Peyer's patch (tissue), 4 donors: ENCODE data around the gene CTBP1.

Source experiments
- CTCF ChIP-seq, 6 experiments: fragments of 450-650 bp in 4 of 6; fragments of 200-600 bp in 2 of 6; sonication (generic) in 1 of 6; IDR thresholded peaks; one replicate each; pipeline ENCODE4 v1.5.1; 2017 to 2019; ENCODE audit warnings: antibody characterized with exemption in 6 of 6, mild to moderate bottlenecking in 3 of 6, moderate library complexity in 1 of 6
- POLR2A ChIP-seq, 2 donors: fragments of 450-650 bp; IDR thresholded peaks; one replicate each; pipeline ENCODE4 v1.5.1; 2017; ENCODE audit warnings: antibody characterized with exemption in 2 of 2, mild to moderate bottlenecking in 2 of 2, moderate library complexity in 2 of 2

DNA sequence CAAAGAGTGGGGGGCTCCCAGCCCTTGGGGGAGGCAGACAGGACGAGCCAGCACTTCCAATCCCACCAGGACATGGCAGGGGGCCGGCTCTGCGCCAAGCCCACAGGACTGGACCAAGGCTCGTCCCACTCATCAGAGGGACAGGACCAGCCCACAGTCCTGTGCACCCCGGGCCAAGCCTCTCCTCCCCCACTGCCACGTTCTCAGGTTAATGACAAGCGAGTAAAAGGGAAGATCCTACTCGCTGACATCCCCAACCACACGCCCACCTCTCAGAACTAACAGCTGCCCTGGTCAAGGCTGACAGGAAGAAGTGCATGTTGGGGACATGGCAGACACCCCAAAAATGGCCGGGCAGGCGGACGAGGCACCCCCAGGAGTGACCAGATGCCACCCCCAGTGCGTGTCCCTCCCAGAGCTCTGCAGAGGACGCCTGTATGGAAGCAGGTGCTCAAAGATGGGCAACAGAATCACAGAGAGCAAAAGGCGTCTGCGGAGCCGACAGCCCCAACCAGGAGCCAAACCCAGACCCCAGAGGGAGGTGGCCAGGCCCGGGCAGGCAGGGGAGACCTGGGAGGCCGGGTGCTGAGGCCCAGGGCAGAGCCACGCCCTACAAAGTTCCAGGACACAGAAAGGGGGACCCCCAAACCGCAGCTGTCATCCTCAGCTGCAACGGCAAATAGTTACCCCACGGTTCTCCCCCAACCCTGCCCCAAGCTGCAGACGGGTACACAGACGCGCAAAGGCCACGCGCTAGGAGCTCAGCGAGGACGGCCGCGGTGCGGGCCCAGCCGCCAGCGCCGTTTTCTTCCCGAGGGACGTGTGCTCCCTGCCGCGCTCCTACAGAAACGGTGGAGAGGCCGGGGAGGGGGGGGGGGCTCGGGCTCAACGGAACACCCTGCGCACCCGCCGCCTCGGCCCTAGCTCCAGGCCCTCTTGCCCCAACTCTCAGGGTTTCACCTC lies 1.7 kb downstream of the CTBP1 start:
- no peak for TF ChIP-seq CTCF (IDR thresholded peaks at IDR 0.05)
- no peak for TF ChIP-seq POLR2A (IDR thresholded peaks at IDR 0.05)
